Nephron (organoid): ENCODE results near the gene RND1.

Source experiments
- H3K27ac Mint-ChIP-seq, 3 experiments: 2 replicates each; pipeline ENCODE4 v1.8.0; 2020; ENCODE audit warnings: mixed read lengths in 3 of 3, mild to moderate bottlenecking in 2 of 3, moderate library complexity in 1 of 3
- H3K27me3 Mint-ChIP-seq: 2 replicates; pipeline ENCODE4 v1.8.0; 2021; ENCODE audit warnings: low read depth, mild to moderate bottlenecking, moderate library complexity, mixed read lengths
- H3K36me3 Mint-ChIP-seq: 2 replicates; pipeline ENCODE4 v1.8.0; 2020; ENCODE audit warnings: low read depth, mixed read lengths
- H3K4me1 Mint-ChIP-seq: 2 replicates; pipeline ENCODE4 v1.8.0; 2020; ENCODE audit warnings: mixed read lengths
- H3K4me3 Mint-ChIP-seq, 3 experiments: 2 replicates each; pipeline ENCODE4 v1.8.0; 2020; ENCODE audit warnings: mild to moderate bottlenecking in 3 of 3, mixed read lengths in 3 of 3, moderate library complexity in 2 of 3
- H3K9me3 Mint-ChIP-seq: 2 replicates; pipeline ENCODE4 v1.8.0; 2020; ENCODE audit warnings: mixed read lengths
- TF ChIP-seq, protein P1 (sequence below), 3 experiments: fragments of 200-600 bp; sonication (generic); IDR thresholded peaks; one replicate each; pipeline ENCODE4 v1.5.0; 2021; ENCODE audit warnings: antibody characterized with exemption in 3 of 3; ENCODE audit not compliant: unreplicated experiment in 3 of 3

Gene RND1

DNA sequence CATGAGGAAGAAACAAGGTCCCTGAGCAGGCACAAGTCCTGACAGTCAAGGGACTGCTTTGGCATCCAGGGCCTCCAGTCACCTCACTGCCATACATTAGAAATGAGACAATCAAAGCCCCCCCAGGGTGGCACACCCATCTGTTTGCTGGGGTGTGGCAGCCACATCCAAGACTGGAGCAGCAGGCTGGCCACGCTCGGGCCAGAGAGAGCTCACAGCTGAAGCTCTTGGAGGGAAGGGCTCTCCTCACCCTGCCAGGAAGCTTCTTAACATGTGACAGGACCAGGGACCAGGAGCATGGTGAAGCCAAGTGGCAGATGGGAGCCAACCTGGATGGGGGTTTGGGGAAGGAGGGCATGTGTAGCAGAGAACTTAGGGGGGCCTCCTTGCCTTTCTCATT lies 37.4 kb downstream of the RND1 start:
- Mint-ChIP-seq H3K27ac (no peak overlapping the region), H3K27me3 (no peaks in the 10 kb centered on the region), H3K9me3 (no peaks in the 10 kb centered on the region), H3K4me1 (no peaks in the 10 kb centered on the region), H3K36me3 (peaks cover 60% of the 10 kb centered on the region), H3K4me3 (no peak overlapping the region)
- TF ChIP-seq, protein P1, sequence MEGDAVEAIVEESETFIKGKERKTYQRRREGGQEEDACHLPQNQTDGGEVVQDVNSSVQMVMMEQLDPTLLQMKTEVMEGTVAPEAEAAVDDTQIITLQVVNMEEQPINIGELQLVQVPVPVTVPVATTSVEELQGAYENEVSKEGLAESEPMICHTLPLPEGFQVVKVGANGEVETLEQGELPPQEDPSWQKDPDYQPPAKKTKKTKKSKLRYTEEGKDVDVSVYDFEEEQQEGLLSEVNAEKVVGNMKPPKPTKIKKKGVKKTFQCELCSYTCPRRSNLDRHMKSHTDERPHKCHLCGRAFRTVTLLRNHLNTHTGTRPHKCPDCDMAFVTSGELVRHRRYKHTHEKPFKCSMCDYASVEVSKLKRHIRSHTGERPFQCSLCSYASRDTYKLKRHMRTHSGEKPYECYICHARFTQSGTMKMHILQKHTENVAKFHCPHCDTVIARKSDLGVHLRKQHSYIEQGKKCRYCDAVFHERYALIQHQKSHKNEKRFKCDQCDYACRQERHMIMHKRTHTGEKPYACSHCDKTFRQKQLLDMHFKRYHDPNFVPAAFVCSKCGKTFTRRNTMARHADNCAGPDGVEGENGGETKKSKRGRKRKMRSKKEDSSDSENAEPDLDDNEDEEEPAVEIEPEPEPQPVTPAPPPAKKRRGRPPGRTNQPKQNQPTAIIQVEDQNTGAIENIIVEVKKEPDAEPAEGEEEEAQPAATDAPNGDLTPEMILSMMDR (IDR thresholded peaks at IDR 0.05; ENCODE audit: unreplicated experiment in 3 of 3): no peak

DNA sequence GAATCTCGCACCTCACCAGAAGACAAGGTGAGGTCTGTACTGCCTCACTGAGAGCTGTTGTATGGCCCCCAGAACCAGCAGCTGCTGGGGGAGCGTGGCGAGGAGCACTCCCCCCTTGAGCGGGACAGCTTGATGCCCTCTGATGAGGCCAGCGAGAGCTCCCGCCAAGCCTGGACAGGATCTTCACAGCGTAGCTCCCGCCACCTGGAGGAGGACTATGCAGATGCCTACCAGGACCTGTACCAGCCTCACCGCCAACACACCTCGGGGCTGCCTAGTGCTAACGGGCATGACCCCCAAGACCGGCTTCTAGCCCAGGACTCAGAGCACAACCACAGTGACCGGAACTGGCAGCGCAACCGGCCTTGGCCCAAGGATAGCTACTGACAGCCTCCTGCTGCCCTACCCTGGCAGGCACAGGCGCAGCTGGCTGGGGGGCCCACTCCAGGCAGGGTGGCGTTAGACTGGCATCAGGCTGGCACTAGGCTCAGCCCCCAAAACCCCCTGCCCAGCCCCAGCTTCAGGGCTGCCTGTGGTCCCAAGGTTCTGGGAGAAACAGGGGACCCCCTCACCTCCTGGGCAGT lies 38.1 kb downstream of the RND1 start:
- Mint-ChIP-seq H3K9me3 (no peaks in the 10 kb centered on the region), H3K4me3 (no peak overlapping the region), H3K27me3 (no peaks in the 10 kb centered on the region), H3K36me3 (peaks cover 57% of the 10 kb centered on the region), H3K4me1 (peaks cover under 1% of the 10 kb centered on the region), H3K27ac (no peak overlapping the region)
- TF ChIP-seq, protein P1 (IDR thresholded peaks at IDR 0.05; ENCODE audit: unreplicated experiment in 3 of 3): no peak

DNA sequence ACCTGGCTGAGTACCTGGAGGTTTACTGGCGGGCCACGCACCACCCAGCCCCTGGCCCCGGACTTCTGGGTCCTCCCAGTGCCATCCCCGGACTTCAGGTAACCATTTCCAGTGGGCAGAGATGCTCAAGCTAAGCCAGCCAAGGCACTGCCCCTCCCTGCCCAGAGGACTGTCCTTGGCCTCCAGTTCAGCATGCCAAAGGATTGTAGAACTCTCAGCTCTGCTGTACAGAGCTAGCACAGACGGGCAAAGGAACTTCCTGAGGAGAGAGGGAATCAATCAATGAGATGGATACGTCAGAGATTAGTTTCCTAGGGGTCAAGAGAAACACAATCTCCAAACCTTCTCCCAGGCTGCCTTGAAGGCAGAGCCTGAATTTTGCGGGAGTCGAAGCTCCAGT lies 38.6 kb downstream of the RND1 start:
- H3K9me3 Mint-ChIP-seq: no peaks in the 10 kb centered on the region
- H3K27ac Mint-ChIP-seq: no peak overlapping the region
- H3K36me3 Mint-ChIP-seq: peaks cover 52% of the 10 kb centered on the region
- H3K27me3 Mint-ChIP-seq: no peaks in the 10 kb centered on the region
- H3K4me3 Mint-ChIP-seq: no peak overlapping the region
- H3K4me1 Mint-ChIP-seq: peaks cover 7% of the 10 kb centered on the region
- TF ChIP-seq, protein P1 (IDR thresholded peaks at IDR 0.05; ENCODE audit: unreplicated experiment in 3 of 3): no peak

DNA sequence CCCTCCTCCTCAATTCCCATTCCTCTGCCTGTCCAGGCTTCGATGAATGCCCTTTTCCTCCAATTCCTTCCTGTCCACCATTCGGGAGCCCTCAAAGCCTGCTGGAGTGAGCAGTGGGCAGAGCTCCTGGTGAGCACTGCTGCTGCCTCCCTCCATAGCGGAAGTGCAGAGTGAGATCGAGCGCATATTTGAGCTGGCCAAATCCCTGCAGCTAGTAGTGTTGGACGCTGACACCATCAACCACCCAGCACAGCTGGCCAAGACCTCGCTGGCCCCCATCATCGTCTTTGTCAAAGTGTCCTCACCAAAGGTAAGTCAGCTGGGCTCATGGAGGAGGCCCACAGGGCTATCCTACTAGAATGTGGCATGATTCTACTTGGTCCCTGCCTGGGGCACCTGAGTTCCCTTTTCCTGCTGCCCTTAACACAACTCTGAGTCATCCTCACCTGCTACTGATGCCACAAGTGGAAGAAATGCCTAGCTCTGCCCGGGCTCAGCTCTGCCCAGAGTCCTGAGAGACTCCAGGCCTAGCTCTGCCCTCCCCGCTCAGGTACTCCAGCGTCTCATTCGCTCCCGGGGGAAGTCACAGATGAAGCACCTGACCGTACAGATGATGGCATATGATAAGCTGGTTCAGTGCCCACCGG lies 39.3 kb downstream of the RND1 start:
- Mint-ChIP-seq H3K27me3 (no peaks in the 10 kb centered on the region), H3K4me3 (no peak overlapping the region), H3K9me3 (no peaks in the 10 kb centered on the region), H3K36me3 (peaks cover 45% of the 10 kb centered on the region), H3K27ac (no peak overlapping the region), H3K4me1 (peaks cover 10% of the 10 kb centered on the region)
- TF ChIP-seq, protein P1 (IDR thresholded peaks at IDR 0.05; ENCODE audit: unreplicated experiment in 3 of 3): no peak

DNA sequence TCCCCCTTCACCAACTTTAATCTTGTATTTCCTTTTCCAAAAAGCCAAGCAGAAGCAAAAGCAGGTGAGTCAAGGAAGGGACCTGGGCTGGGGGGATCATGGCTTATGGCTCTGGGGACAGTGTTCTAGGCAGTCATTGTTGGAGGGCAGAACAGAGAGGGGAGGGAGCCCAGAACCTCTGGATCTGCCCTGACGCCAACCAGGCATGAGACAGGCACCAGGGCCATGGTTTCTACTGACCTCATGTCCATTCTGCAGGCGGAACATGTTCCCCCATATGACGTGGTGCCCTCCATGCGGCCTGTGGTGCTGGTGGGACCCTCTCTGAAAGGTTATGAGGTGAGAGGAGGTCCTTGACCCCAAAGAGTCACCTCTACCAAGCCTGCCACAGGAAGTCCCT lies 40.8 kb downstream of the RND1 start:
- Mint-ChIP-seq H3K27ac (no peak overlapping the region), H3K4me3 (no peak overlapping the region), H3K36me3 (peaks cover 33% of the 10 kb centered on the region), H3K27me3 (no peaks in the 10 kb centered on the region), H3K4me1 (peaks cover 18% of the 10 kb centered on the region), H3K9me3 (no peaks in the 10 kb centered on the region)
- TF ChIP-seq, protein P1 (IDR thresholded peaks at IDR 0.05; ENCODE audit: unreplicated experiment in 3 of 3): no peak

DNA sequence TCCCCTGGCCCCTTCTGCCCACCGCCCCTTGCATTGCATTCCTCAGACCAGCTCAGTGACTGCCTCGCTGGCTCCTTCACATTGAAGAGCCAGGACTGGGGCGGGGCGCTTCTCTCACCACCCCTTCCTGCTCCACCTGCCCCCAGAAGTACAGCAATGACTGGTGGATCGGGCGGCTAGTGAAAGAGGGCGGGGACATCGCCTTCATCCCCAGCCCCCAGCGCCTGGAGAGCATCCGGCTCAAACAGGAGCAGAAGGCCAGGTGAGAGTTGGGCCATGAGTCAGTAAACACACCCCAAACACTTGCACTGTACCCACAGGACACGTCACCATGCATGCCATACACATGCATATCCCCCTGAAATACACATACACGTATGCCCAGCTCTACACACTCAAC lies 41.6 kb downstream of the RND1 start:
- Mint-ChIP-seq H3K4me1 (peaks cover 25% of the 10 kb centered on the region), H3K36me3 (peaks cover 27% of the 10 kb centered on the region), H3K27me3 (no peaks in the 10 kb centered on the region), H3K9me3 (no peaks in the 10 kb centered on the region), H3K4me3 (no peak overlapping the region), H3K27ac (no peak overlapping the region)
- TF ChIP-seq, protein P1 (IDR thresholded peaks at IDR 0.05; ENCODE audit: unreplicated experiment in 3 of 3): no peak
